ENCODE results near the gene SCARF2.

The SCARF2 gene

DNA sequence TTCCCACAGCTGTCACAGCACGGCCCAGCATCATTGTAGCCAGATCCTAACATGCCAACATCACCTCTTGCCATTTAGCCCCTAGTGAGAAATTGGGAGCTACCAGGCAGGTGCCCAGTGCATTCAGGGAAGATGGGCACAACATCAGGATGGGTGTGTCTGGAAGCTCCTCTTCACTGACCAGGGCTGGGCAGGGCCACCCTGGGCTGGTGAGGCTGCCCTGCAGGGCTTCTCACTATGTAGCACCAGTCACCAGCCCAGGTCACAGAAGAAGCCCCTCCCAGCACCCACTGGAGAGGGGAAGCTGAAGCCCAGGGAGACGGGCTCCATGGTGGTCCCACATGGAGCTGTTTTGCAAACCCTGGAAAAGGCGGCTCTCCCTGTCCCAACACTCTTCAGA is 29.8 kb downstream of the SCARF2 start:
- H3K27ac ChIP-seq (replicated peaks), result no peak overlapping the region
- TF ChIP-seq, protein P1, sequence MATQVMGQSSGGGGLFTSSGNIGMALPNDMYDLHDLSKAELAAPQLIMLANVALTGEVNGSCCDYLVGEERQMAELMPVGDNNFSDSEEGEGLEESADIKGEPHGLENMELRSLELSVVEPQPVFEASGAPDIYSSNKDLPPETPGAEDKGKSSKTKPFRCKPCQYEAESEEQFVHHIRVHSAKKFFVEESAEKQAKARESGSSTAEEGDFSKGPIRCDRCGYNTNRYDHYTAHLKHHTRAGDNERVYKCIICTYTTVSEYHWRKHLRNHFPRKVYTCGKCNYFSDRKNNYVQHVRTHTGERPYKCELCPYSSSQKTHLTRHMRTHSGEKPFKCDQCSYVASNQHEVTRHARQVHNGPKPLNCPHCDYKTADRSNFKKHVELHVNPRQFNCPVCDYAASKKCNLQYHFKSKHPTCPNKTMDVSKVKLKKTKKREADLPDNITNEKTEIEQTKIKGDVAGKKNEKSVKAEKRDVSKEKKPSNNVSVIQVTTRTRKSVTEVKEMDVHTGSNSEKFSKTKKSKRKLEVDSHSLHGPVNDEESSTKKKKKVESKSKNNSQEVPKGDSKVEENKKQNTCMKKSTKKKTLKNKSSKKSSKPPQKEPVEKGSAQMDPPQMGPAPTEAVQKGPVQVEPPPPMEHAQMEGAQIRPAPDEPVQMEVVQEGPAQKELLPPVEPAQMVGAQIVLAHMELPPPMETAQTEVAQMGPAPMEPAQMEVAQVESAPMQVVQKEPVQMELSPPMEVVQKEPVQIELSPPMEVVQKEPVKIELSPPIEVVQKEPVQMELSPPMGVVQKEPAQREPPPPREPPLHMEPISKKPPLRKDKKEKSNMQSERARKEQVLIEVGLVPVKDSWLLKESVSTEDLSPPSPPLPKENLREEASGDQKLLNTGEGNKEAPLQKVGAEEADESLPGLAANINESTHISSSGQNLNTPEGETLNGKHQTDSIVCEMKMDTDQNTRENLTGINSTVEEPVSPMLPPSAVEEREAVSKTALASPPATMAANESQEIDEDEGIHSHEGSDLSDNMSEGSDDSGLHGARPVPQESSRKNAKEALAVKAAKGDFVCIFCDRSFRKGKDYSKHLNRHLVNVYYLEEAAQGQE (IDR thresholded peaks at IDR 0.05; ENCODE audit: insufficient replicate concordance, low read depth), result no peak
- TF ChIP-seq POLR2AphosphoS5 (IDR thresholded peaks at IDR 0.05; ENCODE audit: low read depth) (no peak), SPI1 (IDR thresholded peaks at IDR 0.05; ENCODE audit: borderline replicate concordance, low read depth) (no peak), GABPA (IDR thresholded peaks at IDR 0.05; ENCODE audit: low read depth) (no peak)
- TF ChIP-seq, protein P2, sequence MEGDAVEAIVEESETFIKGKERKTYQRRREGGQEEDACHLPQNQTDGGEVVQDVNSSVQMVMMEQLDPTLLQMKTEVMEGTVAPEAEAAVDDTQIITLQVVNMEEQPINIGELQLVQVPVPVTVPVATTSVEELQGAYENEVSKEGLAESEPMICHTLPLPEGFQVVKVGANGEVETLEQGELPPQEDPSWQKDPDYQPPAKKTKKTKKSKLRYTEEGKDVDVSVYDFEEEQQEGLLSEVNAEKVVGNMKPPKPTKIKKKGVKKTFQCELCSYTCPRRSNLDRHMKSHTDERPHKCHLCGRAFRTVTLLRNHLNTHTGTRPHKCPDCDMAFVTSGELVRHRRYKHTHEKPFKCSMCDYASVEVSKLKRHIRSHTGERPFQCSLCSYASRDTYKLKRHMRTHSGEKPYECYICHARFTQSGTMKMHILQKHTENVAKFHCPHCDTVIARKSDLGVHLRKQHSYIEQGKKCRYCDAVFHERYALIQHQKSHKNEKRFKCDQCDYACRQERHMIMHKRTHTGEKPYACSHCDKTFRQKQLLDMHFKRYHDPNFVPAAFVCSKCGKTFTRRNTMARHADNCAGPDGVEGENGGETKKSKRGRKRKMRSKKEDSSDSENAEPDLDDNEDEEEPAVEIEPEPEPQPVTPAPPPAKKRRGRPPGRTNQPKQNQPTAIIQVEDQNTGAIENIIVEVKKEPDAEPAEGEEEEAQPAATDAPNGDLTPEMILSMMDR (IDR thresholded peaks at IDR 0.05; ENCODE audit: insufficient read depth, low read length), result no peak
- H3K27me3 ChIP-seq (ENCODE audit: insufficient read depth, poor library complexity, severe bottlenecking), result no peaks in the 10 kb centered on the region
- DNase-seq (ENCODE audit: low read depth in 1 of 2, low spot score in 1 of 2), result no peak
- H3K4me3 ChIP-seq (replicated peaks; ENCODE audit: insufficient read depth, low read length), result no peak overlapping the region

DNA sequence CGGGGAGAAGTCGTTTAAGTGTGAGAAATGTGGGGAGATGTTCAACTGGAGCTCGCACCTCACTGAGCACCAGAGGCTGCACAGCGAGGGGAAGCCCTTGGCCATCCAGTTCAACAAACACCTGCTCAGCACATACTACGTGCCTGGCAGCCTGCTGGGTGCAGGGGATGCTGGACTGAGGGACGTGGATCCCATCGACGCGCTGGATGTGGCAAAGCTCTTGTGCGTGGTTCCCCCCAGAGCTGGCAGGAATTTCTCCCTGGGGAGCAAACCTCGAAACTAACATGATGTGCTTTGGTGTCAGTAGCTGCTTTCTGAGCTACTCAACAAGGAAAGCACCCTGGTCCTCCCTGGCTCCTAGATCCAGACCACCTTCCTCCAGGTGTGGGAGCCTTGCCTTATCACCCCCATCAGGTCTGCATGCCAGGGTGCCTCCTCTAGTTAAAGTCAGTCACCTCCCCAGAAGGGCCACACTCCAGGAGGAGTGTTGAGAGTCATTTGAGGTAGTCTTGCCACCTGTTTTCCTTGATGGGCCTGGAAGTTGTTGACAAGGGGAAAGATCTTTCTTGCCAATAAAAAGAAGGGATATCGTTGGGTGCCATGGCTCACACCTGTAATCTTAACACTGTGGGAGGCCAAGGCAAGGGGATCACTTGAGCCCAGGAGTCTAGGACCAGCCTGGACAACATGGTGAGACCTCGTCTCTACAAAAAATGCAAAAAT is 30.8 kb downstream of the SCARF2 start:
- no peak for TF ChIP-seq SPI1 (IDR thresholded peaks at IDR 0.05; ENCODE audit: borderline replicate concordance, low read depth)
- TF ChIP-seq, protein P1 (IDR thresholded peaks at IDR 0.05; ENCODE audit: insufficient replicate concordance, low read depth), result no peak
- TF ChIP-seq, protein P2 (IDR thresholded peaks at IDR 0.05; ENCODE audit: insufficient read depth, low read length), result no peak
- TF ChIP-seq POLR2AphosphoS5 (IDR thresholded peaks at IDR 0.05; ENCODE audit: low read depth), result no peak
- no peak for TF ChIP-seq GABPA (IDR thresholded peaks at IDR 0.05; ENCODE audit: low read depth)
- Histone ChIP-seq H3K27ac (replicated peaks) (no peak overlapping the region), H3K27me3 (ENCODE audit: insufficient read depth, poor library complexity, severe bottlenecking) (no peaks in the 10 kb centered on the region), H3K4me3 (replicated peaks; ENCODE audit: insufficient read depth, low read length) (no peak overlapping the region)
- DNase-seq (ENCODE audit: low read depth in 1 of 2, low spot score in 1 of 2), result no peak

DNA sequence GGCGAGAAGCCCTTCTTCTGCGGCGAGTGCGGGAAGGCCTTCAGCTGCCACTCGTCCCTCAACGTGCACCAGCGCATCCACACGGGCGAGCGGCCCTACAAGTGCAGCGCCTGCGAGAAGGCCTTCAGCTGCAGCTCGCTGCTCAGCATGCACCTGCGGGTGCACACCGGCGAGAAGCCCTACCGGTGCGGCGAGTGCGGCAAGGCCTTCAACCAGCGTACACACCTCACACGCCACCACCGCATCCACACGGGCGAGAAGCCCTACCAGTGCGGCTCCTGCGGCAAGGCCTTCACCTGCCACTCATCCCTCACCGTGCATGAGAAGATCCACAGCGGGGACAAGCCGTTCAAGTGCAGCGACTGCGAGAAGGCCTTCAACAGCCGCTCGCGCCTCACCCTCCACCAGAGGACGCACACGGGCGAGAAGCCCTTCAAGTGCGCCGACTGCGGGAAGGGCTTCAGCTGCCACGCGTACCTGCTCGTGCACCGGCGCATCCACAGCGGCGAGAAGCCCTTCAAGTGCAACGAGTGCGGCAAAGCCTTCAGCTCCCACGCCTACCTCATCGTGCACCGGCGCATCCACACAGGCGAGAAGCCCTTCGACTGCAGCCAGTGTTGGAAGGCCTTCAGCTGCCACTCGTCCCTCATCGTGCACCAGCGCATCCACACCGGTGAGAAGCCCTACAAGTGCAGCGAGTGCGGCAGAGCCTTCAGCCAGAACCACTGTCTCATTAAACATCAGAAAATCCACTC is 31.5 kb downstream of the SCARF2 start:
- no peak overlapping the region for H3K4me3 ChIP-seq (replicated peaks; ENCODE audit: insufficient read depth, low read length)
- no peak for DNase-seq (ENCODE audit: low read depth in 1 of 2, low spot score in 1 of 2)
- no peak overlapping the region for H3K27ac ChIP-seq (replicated peaks)
- TF ChIP-seq GABPA (IDR thresholded peaks at IDR 0.05; ENCODE audit: low read depth), result no peak
- H3K27me3 ChIP-seq (ENCODE audit: insufficient read depth, poor library complexity, severe bottlenecking), result no peaks in the 10 kb centered on the region

DNA sequence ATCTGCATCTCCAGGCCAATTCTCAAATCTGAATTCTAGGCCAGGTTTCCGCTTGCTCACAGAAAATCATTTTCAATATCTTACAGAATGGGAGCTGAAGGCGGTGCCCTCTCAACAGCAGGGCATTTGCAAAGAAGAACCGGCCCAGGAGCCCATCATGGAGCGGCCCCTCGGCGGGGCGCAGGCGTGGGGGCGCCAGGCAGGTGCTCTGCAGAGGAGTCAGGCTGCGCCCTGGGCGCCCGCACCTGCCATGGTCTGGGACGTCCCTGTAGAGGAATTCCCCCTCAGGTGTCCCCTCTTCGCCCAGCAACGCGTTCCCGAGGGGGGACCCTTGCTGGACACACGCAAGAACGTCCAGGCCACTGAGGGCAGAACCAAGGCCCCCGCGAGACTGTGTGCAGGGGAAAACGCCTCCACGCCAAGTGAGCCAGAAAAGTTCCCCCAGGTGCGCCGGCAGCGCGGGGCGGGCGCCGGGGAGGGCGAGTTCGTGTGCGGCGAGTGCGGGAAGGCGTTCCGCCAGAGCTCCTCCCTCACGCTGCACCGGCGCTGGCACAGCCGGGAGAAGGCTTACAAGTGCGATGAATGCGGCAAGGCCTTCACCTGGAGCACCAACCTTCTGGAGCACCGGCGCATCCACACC is 32.2 kb downstream of the SCARF2 start:
- H3K4me3 ChIP-seq (replicated peaks; ENCODE audit: insufficient read depth, low read length), result no peak overlapping the region
- TF ChIP-seq, protein P2 (IDR thresholded peaks at IDR 0.05; ENCODE audit: insufficient read depth, low read length), result no peak
- no peak for TF ChIP-seq POLR2AphosphoS5 (IDR thresholded peaks at IDR 0.05; ENCODE audit: low read depth)
- no peak for TF ChIP-seq GABPA (IDR thresholded peaks at IDR 0.05; ENCODE audit: low read depth)
- TF ChIP-seq, protein P1 (IDR thresholded peaks at IDR 0.05; ENCODE audit: insufficient replicate concordance, low read depth), result no peak
- no peak for TF ChIP-seq SPI1 (IDR thresholded peaks at IDR 0.05; ENCODE audit: borderline replicate concordance, low read depth)
- no peaks in the 10 kb centered on the region for H3K27me3 ChIP-seq (ENCODE audit: insufficient read depth, poor library complexity, severe bottlenecking)
- H3K27ac ChIP-seq (replicated peaks), result no peak overlapping the region
- DNase-seq (ENCODE audit: low read depth in 1 of 2, low spot score in 1 of 2), result no peak
